Heart right ventricle (tissue), 16 donors: ENCODE data around the gene LONRF2. TPM values are rescaled to one million over a fixed set of nuclear protein-coding genes. Genes with fewer than 3 reads are reported as not detected.
"Not testable (repeated sequence)": the region's sequence is repeated elsewhere in the genome, so short reads cannot be mapped to it uniquely, and the experiment has no call there.

Experiments used
- ATAC-seq, 8 donors: fragments of 200-7000 bp; cut with Tn5 transposase; one replicate each; pipeline ENCODE4 v1.9.1; 2020; ENCODE audit warnings: mild to moderate bottlenecking in 8 of 8, moderate library complexity in 8 of 8, moderate number of reproducible peaks in 1 of 8
- DNase-seq, 2 donors: peaks; one replicate each; pipeline ENCODE4 v3.0.0-alpha.2; 2020
- H3K27ac ChIP-seq, 10 donors: fragments of 200-600 bp; sonication (generic) in 2 of 10; one replicate each; pipeline versions ENCODE4 v1.5.0 to v1.8.0; 2020 to 2022; ENCODE audit warnings: mild to moderate bottlenecking in 3 of 10
- H3K27me3 ChIP-seq, 7 donors: fragments of 200-600 bp; one replicate each; pipeline ENCODE4 v1.8.0; 2021 to 2022; ENCODE audit warnings: mild to moderate bottlenecking in 2 of 7
- H3K36me3 ChIP-seq, 9 donors: fragments of 200-600 bp; sonication (generic) in 1 of 9; one replicate each; pipeline versions ENCODE4 v1.5.0 to v1.8.0; 2020 to 2022; ENCODE audit warnings: mild to moderate bottlenecking in 2 of 9
- H3K4me1 ChIP-seq, 9 donors: fragments of 200-600 bp; sonication (generic) in 1 of 9; one replicate each; pipeline versions ENCODE4 v1.5.0 to v1.8.0; 2020 to 2022; ENCODE audit warnings: mild to moderate bottlenecking in 4 of 9
- H3K4me3 ChIP-seq, 10 donors: fragments of 200-600 bp; sonication (generic) in 2 of 10; one replicate each; pipeline versions ENCODE4 v1.5.0 to v1.8.0; 2020 to 2022; ENCODE audit warnings: mild to moderate bottlenecking in 7 of 10, moderate library complexity in 2 of 10
- H3K9me3 ChIP-seq, 11 donors: fragments of 200-600 bp in 10 of 11; sonication (generic) in 2 of 11; one replicate each; pipeline versions ENCODE4 v1.5.0 to v1.8.0; 2013 to 2022; ENCODE audit warnings: mild to moderate bottlenecking in 2 of 11, control low read depth in 1 of 11, moderate library complexity in 1 of 11
- WGBS, 2 donors: extraction: QIAGEN DNeasy Blood & Tissue Kit; methylation state at CpG; one replicate each; pipeline ENCODE4 v1.1.7; 2013; ENCODE audit warnings: inconsistent platforms in 1 of 2; 5-methylcytosine and 5-hydroxymethylcytosine counted together
- intact Hi-C, 10 donors: fragments of 100-400 bp; cut with DNase I; formaldehyde crosslinking; loops; one replicate each; pipeline versions ENCODE4 v1.11.1 to v1.14.2; 2022
- polyA plus RNA-seq, 2 donors: library from polyadenylated mRNA; stranded (reverse); fragments of 200-250 nt; gene quantifications; one replicate each; pipeline ENCODE4 v1.2.3, GENCODE V29; 2013
- total RNA-seq, 10 donors: library from RNA; stranded (reverse); fragmentation: NEBNext Ultra II Directional in 3 of 10; extraction: Animal tissue kit (Norgen Biotek cat#: 25700) in 3 of 10; gene quantifications; one replicate each; pipeline versions ENCODE4 v1.2.1 to v1.2.4, GENCODE V29; 2021 to 2023
- TF ChIP-seq, protein P1 (sequence below), 9 donors: fragments of 200-600 bp; sonication (generic) in 2 of 9; IDR thresholded peaks; one replicate each; pipeline versions ENCODE4 v1.5.0 to v1.8.0; 2021 to 2022; ENCODE audit warnings: antibody characterized with exemption in 9 of 9, mild to moderate bottlenecking in 5 of 9, moderate library complexity in 1 of 9
- donor health status: Arrhythmogenic right ventricular cardiomyopathy.
- donor health status: ischemic (EF 13 %, LVEDD 7.1; RV severe dilation, severe dysfunction).
- donor health status: healthy with polysubstance abuse.
- donor health status: DM: no; HTN: yes; CAD: no.
- donor health status: DM: no; HTN: no; CAD: no.
- donor health status: ischemic (EF 25% LVEDD 6.9; RV normal size, moderate dysfunction).
- donor health status: ischemic (EF 25% LVEDD 5.7; RV mildly dilated, moderate dysfunction).
- donor health status: healthy.
- donor health status: DM: yes; HTN: yes; CAD: no.
- donor health status: Ischemic cardiomyopathy.
- donor health status: ischemic (EF 35%, LVEDD 5.7; RV mildly dilated, moderate dysfunction).
- donor health status: nonischemic (EF 11% LVEDD 7.7; RV severe dilation, severe dysfunction).
- donor health status: DM: yes; HTN: yes; CAD: no.
- donor health status: PGD.
- donor health status: ischemic (EF 29% LVEDD 5.4; RV normal size, mild dysfunction).
- donor health status: nonischemic (EF 23%, LVEDD 6.1; RV moderate dilation, normal function).

LONRF2 gene
- total and polyA plus RNA-seq, 12 donors: 0.58 to 33.3 (median 21.4) TPM

DNA sequence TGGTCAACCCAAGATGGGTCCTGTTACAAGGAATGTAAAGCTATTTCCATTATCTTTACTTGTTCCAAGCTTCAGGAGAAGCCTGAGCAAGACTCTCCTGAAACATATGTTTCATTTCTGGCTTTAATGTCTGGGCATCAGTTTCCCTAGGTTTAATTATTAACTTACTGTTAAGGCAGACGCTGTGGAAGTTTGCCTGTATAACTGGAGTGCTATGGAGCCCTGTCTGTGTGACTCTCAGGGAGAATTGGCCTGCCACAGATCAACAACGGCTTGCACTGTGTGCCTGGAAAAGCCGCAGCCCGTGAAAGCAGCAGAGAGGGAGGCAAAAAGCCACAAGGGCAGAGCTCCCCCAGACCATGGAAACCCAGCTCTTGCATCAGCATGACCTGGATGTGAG, 22.1 kb upstream of the LONRF2 start:
- Histone ChIP-seq H3K36me3 (no peaks in the 10 kb centered on the region), H3K27ac (no peak overlapping the region), H3K4me1 (no peaks in the 10 kb centered on the region), H3K27me3 (peaks cover 0 to 13% (median 9%) of the 10 kb centered on the region in 7 donors), H3K4me3 (no peak overlapping the region), H3K9me3 (no peaks in the 10 kb centered on the region)
- DNase-seq (no peak), ATAC-seq (no peak)
- TF ChIP-seq, protein P1, sequence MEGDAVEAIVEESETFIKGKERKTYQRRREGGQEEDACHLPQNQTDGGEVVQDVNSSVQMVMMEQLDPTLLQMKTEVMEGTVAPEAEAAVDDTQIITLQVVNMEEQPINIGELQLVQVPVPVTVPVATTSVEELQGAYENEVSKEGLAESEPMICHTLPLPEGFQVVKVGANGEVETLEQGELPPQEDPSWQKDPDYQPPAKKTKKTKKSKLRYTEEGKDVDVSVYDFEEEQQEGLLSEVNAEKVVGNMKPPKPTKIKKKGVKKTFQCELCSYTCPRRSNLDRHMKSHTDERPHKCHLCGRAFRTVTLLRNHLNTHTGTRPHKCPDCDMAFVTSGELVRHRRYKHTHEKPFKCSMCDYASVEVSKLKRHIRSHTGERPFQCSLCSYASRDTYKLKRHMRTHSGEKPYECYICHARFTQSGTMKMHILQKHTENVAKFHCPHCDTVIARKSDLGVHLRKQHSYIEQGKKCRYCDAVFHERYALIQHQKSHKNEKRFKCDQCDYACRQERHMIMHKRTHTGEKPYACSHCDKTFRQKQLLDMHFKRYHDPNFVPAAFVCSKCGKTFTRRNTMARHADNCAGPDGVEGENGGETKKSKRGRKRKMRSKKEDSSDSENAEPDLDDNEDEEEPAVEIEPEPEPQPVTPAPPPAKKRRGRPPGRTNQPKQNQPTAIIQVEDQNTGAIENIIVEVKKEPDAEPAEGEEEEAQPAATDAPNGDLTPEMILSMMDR (IDR thresholded peaks at IDR 0.05): no peak
- 67 to 70% methylated on average over 4 of the region's 4 CpGs for WGBS, 2 donors
- intact Hi-C loops: no loop called here

DNA sequence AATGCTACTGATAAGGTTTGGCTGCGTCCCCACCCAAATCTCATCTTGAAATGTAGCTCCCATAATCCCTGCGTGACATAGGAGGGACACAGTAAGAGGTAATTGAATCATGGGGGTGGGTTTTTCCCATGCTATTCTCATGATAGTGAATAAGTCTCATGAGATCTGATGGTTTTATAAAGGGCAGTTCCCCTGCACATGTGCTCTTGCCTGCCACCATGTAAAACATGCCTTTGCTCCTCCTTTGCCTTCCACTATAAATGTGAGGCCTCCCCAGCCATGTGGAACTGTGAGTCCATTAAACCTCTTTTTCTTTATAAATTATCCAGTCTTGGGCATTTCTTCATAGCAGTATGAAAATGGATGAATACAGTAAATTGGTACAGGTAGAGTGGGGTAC, 20.2 kb upstream of the LONRF2 start:
- 88 to 89% methylated on average over 2 of the region's 2 CpGs for whole genome bisulfite sequencing, 2 donors
- H3K4me1 ChIP-seq, intact Hi-C loops, H3K4me3 ChIP-seq, ATAC-seq, H3K27ac ChIP-seq, H3K36me3 ChIP-seq, DNase-seq, H3K9me3 ChIP-seq: not testable (repeated sequence)
- H3K27me3 ChIP-seq: peaks cover 0 to 21% (median 20%) of the 10 kb centered on the region in 7 donors

DNA sequence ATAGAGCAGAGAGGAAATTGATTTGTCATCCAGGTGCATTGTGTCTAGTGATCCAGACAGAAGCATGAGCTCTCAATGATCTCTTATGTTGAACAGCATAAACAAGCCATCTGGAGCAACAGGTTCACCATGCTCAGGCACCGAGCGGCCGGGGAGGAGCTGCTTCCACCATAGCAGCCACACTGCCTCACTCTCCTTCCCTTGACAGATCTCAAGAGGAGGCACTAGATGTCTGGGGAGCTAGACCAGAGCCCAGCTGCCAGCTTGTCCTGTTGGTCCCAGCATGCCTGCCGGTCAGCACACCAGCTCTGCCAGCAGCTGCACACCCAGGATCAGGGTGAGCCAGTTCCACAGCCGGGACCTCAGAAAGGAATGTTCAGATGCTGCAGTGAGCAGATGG, 17.5 kb upstream of the LONRF2 start:
- no peaks in the 10 kb centered on the region for H3K9me3 ChIP-seq

DNA sequence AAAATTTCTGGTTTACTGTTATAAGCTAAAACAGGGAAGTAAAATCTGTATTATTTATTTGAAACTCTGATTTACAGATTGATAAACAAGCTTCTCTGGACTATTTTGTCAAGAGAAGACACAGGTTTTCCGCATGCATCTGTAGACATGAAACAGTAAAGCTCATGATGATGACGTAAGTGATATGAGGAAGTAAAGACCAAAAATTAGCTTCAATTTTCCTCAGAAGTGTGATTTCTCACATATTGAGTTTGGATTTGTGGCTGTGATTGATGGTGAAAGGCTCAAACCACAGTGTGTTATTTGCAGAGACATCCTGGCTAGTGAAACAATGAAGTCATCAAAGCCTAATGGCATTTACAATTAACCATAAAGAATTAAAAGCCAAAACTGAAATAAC, 12.6 kb upstream of the LONRF2 start:
- H3K9me3 ChIP-seq: no peaks in the 10 kb centered on the region
- H3K27me3 ChIP-seq: peaks cover 0 to 26% (median 17%) of the 10 kb centered on the region in 7 donors
- 86 to 95% methylated on average over 2 of the region's 2 CpGs for WGBS, 2 donors
- ATAC-seq (no peak), DNase-seq (no peak)
- H3K4me1 ChIP-seq: no peaks in the 10 kb centered on the region
- no peaks in the 10 kb centered on the region for H3K36me3 ChIP-seq
- TF ChIP-seq, protein P1 (IDR thresholded peaks at IDR 0.05): no peak
- H3K27ac ChIP-seq: no peak overlapping the region
- intact Hi-C loops: no loop called here
- H3K4me3 ChIP-seq: no peak overlapping the region

More for the DNA sequence above, 17.5 kb upstream of the LONRF2 start:
- Histone ChIP-seq H3K4me3 (no peak overlapping the region), H3K36me3 (no peaks in the 10 kb centered on the region), H3K27me3 (peaks cover 0 to 26% (median 20%) of the 10 kb centered on the region in 7 donors), H3K4me1 (no peaks in the 10 kb centered on the region), H3K27ac (no peak overlapping the region)
- ATAC-seq (no peak), DNase-seq (no peak)
- WGBS, 2 donors: 63 to 66% methylated on average over 5 of the region's 5 CpGs
- intact Hi-C loops: no loop called here
- TF ChIP-seq, protein P1 (IDR thresholded peaks at IDR 0.05): no peak

DNA sequence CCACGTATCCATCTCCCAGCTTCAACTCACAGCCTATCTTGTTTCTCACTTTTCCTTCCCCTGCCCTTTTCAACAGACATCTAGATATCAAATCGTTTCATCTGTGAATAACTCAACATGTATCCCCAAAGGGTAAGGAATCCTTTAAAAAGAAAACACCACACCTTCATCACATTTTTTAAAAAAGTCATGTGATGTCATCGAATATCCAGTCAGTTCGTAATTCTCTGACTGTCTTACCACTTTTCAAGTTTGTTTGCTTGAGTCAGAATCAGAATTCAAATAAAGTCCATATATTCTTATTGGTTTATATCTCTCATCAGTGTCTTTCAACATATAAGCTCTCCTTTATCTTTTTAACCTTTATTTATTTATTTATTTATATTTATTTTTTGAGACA, 5.4 kb upstream of the LONRF2 start:
- WGBS, 2 donors: 83% methylated on average over 4 of the region's 4 CpGs
- TF ChIP-seq, protein P1 (IDR thresholded peaks at IDR 0.05): no peak
- ATAC-seq (no peak), DNase-seq (no peak)
- peaks cover 0 to 2% (median 0%) of the 10 kb centered on the region in 9 donors for H3K4me1 ChIP-seq
- no peak overlapping the region for H3K4me3 ChIP-seq
- H3K27ac ChIP-seq: no peak overlapping the region
- H3K36me3 ChIP-seq: no peaks in the 10 kb centered on the region
- intact Hi-C loops: no loop called here
- H3K9me3 ChIP-seq: no peaks in the 10 kb centered on the region
- peaks cover 0 to 49% (median 17%) of the 10 kb centered on the region in 7 donors for H3K27me3 ChIP-seq
